Measurements from ENCODE around the gene GNG7. TPM values are rescaled to one million over a fixed set of nuclear protein-coding genes. Genes with fewer than 3 reads are reported as not detected.
"Not testable (repeated sequence)": the region's sequence is repeated elsewhere in the genome, so short reads cannot be mapped to it uniquely, and the experiment has no call there.

Gene GNG7
- polyA plus RNA-seq, 3 donors from 2014 or later: 0.22 to 0.84 (median 0.33) TPM

GRCh38 chr19:2586196-2586595 lies 116.3 kb downstream of the GNG7 start:
- Mint-ChIP-seq H3K27me3 (ENCODE audit: low read depth in 3 of 3) (peaks cover 2 to 7% (median 2%) of the 10 kb centered on the region in 3 donors), H3K9me3 (peaks cover 0 to 10% (median 5%) of the 10 kb centered on the region in 6 donors), H3K36me3 (peaks cover 0 to 7% (median 3%) of the 10 kb centered on the region in 3 donors), H3K27ac (no peak overlapping the region), H3K4me1 (no peaks in the 10 kb centered on the region), H3K4me3 (no peak overlapping the region)
- DNase-seq: no peak

GRCh38 chr19:2584002-2584401 lies 118.5 kb downstream of the GNG7 start:
- peaks cover 0 to 2% of the 10 kb centered on the region in 2 donors for H3K4me1 Mint-ChIP-seq

GRCh38 chr19:2582984-2583956 lies 119.2 kb downstream of the GNG7 start:
- no peak overlapping the region for H3K4me3 Mint-ChIP-seq
- DNase-seq: no peak
- H3K36me3 Mint-ChIP-seq: peaks cover 0 to 4% (median 3%) of the 10 kb centered on the region in 3 donors
- no peak overlapping the region for H3K27ac Mint-ChIP-seq
- H3K4me1 Mint-ChIP-seq: peaks cover 0 to 2% of the 10 kb centered on the region in 2 donors
- peaks cover 0 to 10% (median 5%) of the 10 kb centered on the region in 6 donors for H3K9me3 Mint-ChIP-seq
- H3K27me3 Mint-ChIP-seq (ENCODE audit: low read depth in 3 of 3): peaks cover 2 to 6% (median 2%) of the 10 kb centered on the region in 3 donors

More at GRCh38 chr19:2584002-2584401, 118.5 kb downstream of the GNG7 start:
- Mint-ChIP-seq H3K36me3 (peaks cover 0 to 4% (median 3%) of the 10 kb centered on the region in 3 donors), H3K27ac (no peak overlapping the region), H3K9me3 (peaks cover 0 to 10% (median 5%) of the 10 kb centered on the region in 6 donors), H3K27me3 (ENCODE audit: low read depth in 3 of 3) (peaks cover 2 to 5% (median 2%) of the 10 kb centered on the region in 3 donors), H3K4me3 (no peak overlapping the region)
- DNase-seq: no peak

- peaks cover 0 to 10% (median 5%) of the 10 kb centered on the region in 6 donors for H3K9me3 Mint-ChIP-seq
- not testable (repeated sequence) for H3K27ac Mint-ChIP-seq, H3K4me3 Mint-ChIP-seq, H3K4me1 Mint-ChIP-seq, DNase-seq, H3K36me3 Mint-ChIP-seq
- H3K27me3 Mint-ChIP-seq (ENCODE audit: low read depth in 3 of 3): peaks cover 2 to 10% (median 2%) of the 10 kb centered on the region in 3 donors
Observed at GRCh38 chr19:2580396-2580795, 122.1 kb downstream of the GNG7 start.

- DNase-seq: no peak
- peaks cover 0 to 4% (median 3%) of the 10 kb centered on the region in 3 donors for H3K36me3 Mint-ChIP-seq
- peaks cover 0 to 10% (median 5%) of the 10 kb centered on the region in 6 donors for H3K9me3 Mint-ChIP-seq
- peaks cover 0 to 2% of the 10 kb centered on the region in 2 donors for H3K4me1 Mint-ChIP-seq
- peaks cover 2 to 10% (median 3%) of the 10 kb centered on the region in 3 donors for H3K27me3 Mint-ChIP-seq (ENCODE audit: low read depth in 3 of 3)
- no peak overlapping the region for H3K27ac Mint-ChIP-seq
- peak overlapping the region in 2 of 5 donors; percentile 51 to 58 for H3K4me3 Mint-ChIP-seq
Observed at GRCh38 chr19:2579678-2580280, 122.7 kb downstream of the GNG7 start.

- no peak overlapping the region for H3K27ac Mint-ChIP-seq
- H3K36me3 Mint-ChIP-seq: peaks cover 0 to 4% (median 3%) of the 10 kb centered on the region in 3 donors
- H3K27me3 Mint-ChIP-seq (ENCODE audit: low read depth in 3 of 3): peaks cover 1 to 10% (median 2%) of the 10 kb centered on the region in 3 donors
- peak overlapping the region; percentile 50 to 79 (median 58) for H3K4me3 Mint-ChIP-seq
- H3K9me3 Mint-ChIP-seq: peaks cover 0 to 10% (median 5%) of the 10 kb centered on the region in 6 donors
- peak; percentile 66 to 73 (median 70) for DNase-seq
- H3K4me1 Mint-ChIP-seq: peaks cover 0 to 2% of the 10 kb centered on the region in 2 donors
Observed at GRCh38 chr19:2578901-2579677, 123.4 kb downstream of the GNG7 start.

GRCh38 chr19:2578391-2578890 lies 124.1 kb downstream of the GNG7 start:
- peaks cover 0 to 10% (median 5%) of the 10 kb centered on the region in 6 donors for H3K9me3 Mint-ChIP-seq
- H3K27ac Mint-ChIP-seq: no peak overlapping the region
- no peak for DNase-seq
- H3K4me1 Mint-ChIP-seq: peaks cover 0 to 2% of the 10 kb centered on the region in 2 donors
- H3K4me3 Mint-ChIP-seq: peak overlapping the region in 2 of 5 donors; percentile 9 to 18
- H3K27me3 Mint-ChIP-seq (ENCODE audit: low read depth in 3 of 3): peaks cover 1 to 10% (median 2%) of the 10 kb centered on the region in 3 donors
- peaks cover 0 to 4% (median 3%) of the 10 kb centered on the region in 3 donors for H3K36me3 Mint-ChIP-seq

GRCh38 chr19:2577722-2578335 lies 124.7 kb downstream of the GNG7 start:
- H3K27me3 Mint-ChIP-seq (ENCODE audit: low read depth in 3 of 3): peaks cover 1 to 10% (median 2%) of the 10 kb centered on the region in 3 donors
- no peak for DNase-seq
- peaks cover 0 to 4% (median 3%) of the 10 kb centered on the region in 3 donors for H3K36me3 Mint-ChIP-seq
- peaks cover 0 to 7% (median 5%) of the 10 kb centered on the region in 6 donors for H3K9me3 Mint-ChIP-seq
- no peak overlapping the region for H3K27ac Mint-ChIP-seq
- H3K4me3 Mint-ChIP-seq: peak overlapping the region in 1 of 5 donors; percentile 39
- peaks cover 0 to 2% of the 10 kb centered on the region in 2 donors for H3K4me1 Mint-ChIP-seq

- Mint-ChIP-seq H3K4me1 (peaks cover 0 to 2% of the 10 kb centered on the region in 2 donors), H3K9me3 (no peaks in the 10 kb centered on the region), H3K27ac (no peak overlapping the region), H3K36me3 (no peaks in the 10 kb centered on the region), H3K4me3 (no peak overlapping the region), H3K27me3 (ENCODE audit: low read depth in 3 of 3) (peaks cover 0 to 7% (median 1%) of the 10 kb centered on the region in 3 donors)
- no peak for DNase-seq
Observed at GRCh38 chr19:2575734-2576481, 126.6 kb downstream of the GNG7 start.

GRCh38 chr19:2574971-2575630 lies 127.4 kb downstream of the GNG7 start:
- no peak for DNase-seq
- H3K4me1 Mint-ChIP-seq: peaks cover 0 to 2% of the 10 kb centered on the region in 2 donors
- no peak overlapping the region for H3K27ac Mint-ChIP-seq
- no peaks in the 10 kb centered on the region for H3K9me3 Mint-ChIP-seq
- H3K36me3 Mint-ChIP-seq: no peaks in the 10 kb centered on the region
- no peak overlapping the region for H3K4me3 Mint-ChIP-seq
- peaks cover 1 to 6% (median 3%) of the 10 kb centered on the region in 3 donors for H3K27me3 Mint-ChIP-seq (ENCODE audit: low read depth in 3 of 3)

GRCh38 chr19:2574478-2574931 lies 128.0 kb downstream of the GNG7 start:
- Mint-ChIP-seq H3K36me3 (no peaks in the 10 kb centered on the region), H3K27ac (peak overlapping the region in 1 of 6 donors; percentile 17), H3K4me3 (no peak overlapping the region), H3K27me3 (ENCODE audit: low read depth in 3 of 3) (peaks cover 1 to 6% (median 4%) of the 10 kb centered on the region in 3 donors), H3K9me3 (no peaks in the 10 kb centered on the region), H3K4me1 (peaks cover 0 to 2% of the 10 kb centered on the region in 2 donors)
- no peak for DNase-seq

Data from immature natural killer cell (primary cell).